Ammon's horn (tissue), 1 donor: ENCODE results near the gene PPP1R10.

ENCODE experiments used
- DNase-seq: peaks from one replicate; pipeline ENCODE4 v3.0.0-alpha.2; 2016; ENCODE audit warnings: low spot score

The PPP1R10 gene

GRCh38 chr6:30598912-30599624 lies 18.0 kb downstream of the PPP1R10 start:
- no peak for DNase-seq

GRCh38 chr6:30597315-30598144 lies 19.5 kb downstream of the PPP1R10 start:
- peak; percentile 78 for DNase-seq

- no peak for DNase-seq
Observed at GRCh38 chr6:30592287-30592686, 24.8 kb downstream of the PPP1R10 start.

- no peak for DNase-seq
Observed at GRCh38 chr6:30591008-30591407, 26.0 kb downstream of the PPP1R10 start.

- no peak for DNase-seq
Observed at GRCh38 chr6:30590509-30590908, 26.5 kb downstream of the PPP1R10 start.

- no peak for DNase-seq
Observed at GRCh38 chr6:30589754-30590358, 27.2 kb downstream of the PPP1R10 start.

- no peak for DNase-seq
Observed at GRCh38 chr6:30583921-30584320, 33.1 kb downstream of the PPP1R10 start.

GRCh38 chr6:30578051-30578450 lies 39.0 kb downstream of the PPP1R10 start:
- DNase-seq: no peak

- no peak for DNase-seq
Observed at GRCh38 chr6:30573113-30573512, 43.9 kb downstream of the PPP1R10 start.

GRCh38 chr6:30572148-30572547 lies 44.9 kb downstream of the PPP1R10 start:
- DNase-seq: no peak

GRCh38 chr6:30571762-30572082 lies 45.3 kb downstream of the PPP1R10 start:
- no peak for DNase-seq

- DNase-seq: peak; percentile 98
Observed at GRCh38 chr6:30571075-30571761, 45.8 kb downstream of the PPP1R10 start, which contains the start of gene ABCF1. TSS of gene ABCF1 (plus strand) at chr6:30571442. CDS start at chr6:30571488, 46 bp downstream.

- no peak for DNase-seq
Observed at GRCh38 chr6:30570740-30571074, 46.3 kb downstream of the PPP1R10 start.

GRCh38 chr6:30570263-30570662 lies 46.8 kb downstream of the PPP1R10 start:
- no peak for DNase-seq

- no peak for DNase-seq
Observed at GRCh38 chr6:30568245-30568644, 48.8 kb downstream of the PPP1R10 start.

GRCh38 chr6:30565772-30566171 lies 51.3 kb downstream of the PPP1R10 start:
- DNase-seq: no peak

- DNase-seq: no peak
Observed at GRCh38 chr6:30564114-30564513, 52.9 kb downstream of the PPP1R10 start.

GRCh38 chr6:30562470-30563425 lies 54.3 kb downstream of the PPP1R10 start:
- DNase-seq: no peak

GRCh38 chr6:30560930-30561329 lies 56.1 kb downstream of the PPP1R10 start:
- no peak for DNase-seq

- DNase-seq: no peak
Observed at GRCh38 chr6:30557683-30557981, 59.4 kb downstream of the PPP1R10 start.

GRCh38 chr6:30556906-30557682 lies 59.9 kb downstream of the PPP1R10 start, which contains the start of gene PRR3:
TSS of gene PRR3 (plus strand) at chr6:30557295. CDS start at chr6:30557345, 50 bp downstream.
- DNase-seq: peak; percentile 96
